Body of pancreas (tissue), 4 donors: ENCODE data around the gene SLC25A40. TPM values are rescaled to one million over a fixed set of nuclear protein-coding genes. Genes with fewer than 3 reads are reported as not detected.
"Not testable (repeated sequence)": the region's sequence is repeated elsewhere in the genome, so short reads cannot be mapped to it uniquely, and the experiment has no call there.

ENCODE experiments used
- ATAC-seq: fragments of 150-250 bp; one replicate; pipeline ENCODE4 v1.9.1; 2016
- DNase-seq, 4 donors: peaks; one replicate each; pipeline ENCODE4 v3.0.0-alpha.2; 2019
- H3K27ac ChIP-seq, 4 donors: fragments of 200-600 bp; sonication (generic); 1 replicate in 3 of 4; 2 replicates in 1 of 4; pipeline versions ENCODE4 v1.5.1 to v1.6.1; 2016 to 2019; ENCODE audit warnings: mild to moderate bottlenecking in 1 of 4, mixed read lengths in 1 of 4, moderate library complexity in 1 of 4
- H3K27me3 ChIP-seq, 2 donors: fragments of 200-600 bp; sonication (generic); one replicate each; pipeline ENCODE4 v1.6.0; 2016; ENCODE audit warnings: mild to moderate bottlenecking in 1 of 2
- H3K36me3 ChIP-seq, 2 donors: fragments of 200-600 bp; sonication (generic); replicated peaks in 1 of 2; 2 replicates each; pipeline ENCODE4 v1.5.1; 2016; ENCODE audit warnings: low read depth in 2 of 2; ENCODE audit not compliant: insufficient read depth in 1 of 2
- H3K4me1 ChIP-seq: fragments of 200-600 bp; sonication (generic); one replicate; pipeline ENCODE4 v1.6.0; 2016
- H3K4me3 ChIP-seq, 2 donors: fragments of 200-600 bp; sonication (generic); 1 replicate in 1 of 2; 2 replicates in 1 of 2; pipeline ENCODE4 v1.5.1; 2016 to 2019
- H3K9me3 ChIP-seq, 3 donors: fragments of 200-600 bp; sonication (generic); 1 replicate in 2 of 3; 2 replicates in 1 of 3; pipeline ENCODE4 v1.5.1; 2016
- POLR2A ChIP-seq, 3 donors: fragments of 450-650 bp; IDR thresholded peaks; one replicate each; pipeline ENCODE4 v1.6.1; 2016; ENCODE audit warnings: antibody characterized with exemption in 3 of 3, mild to moderate bottlenecking in 2 of 3
- WGBS, 2 donors: methylation state at CpG; one replicate each; pipeline ENCODE4 v1.1.5; 2017; 5-methylcytosine and 5-hydroxymethylcytosine counted together
- intact Hi-C: fragments of 100-400 bp; cut with DNase I; formaldehyde crosslinking; loops from one replicate; pipeline ENCODE4 v1.15.1; 2023
- total RNA-seq, 2 donors: library from RNA; depleted of rRNA; stranded (reverse); fragments of >200 nt; gene quantifications; one replicate each; pipeline ENCODE4 v1.1.0, GENCODE V29; 2016
- TF ChIP-seq, protein P1 (sequence below), 7 experiments: fragments of 450-650 bp in 4 of 7; fragments of 200-600 bp in 3 of 7; sonication (generic) in 3 of 7; IDR thresholded peaks; one replicate each; pipeline ENCODE4 v1.5.1; 2016 to 2019; ENCODE audit warnings: antibody characterized with exemption in 7 of 7

The SLC25A40 gene
- total RNA-seq, 2 donors from 2014 or later, result 11.2 to 33.3 TPM

GRCh38 chr7:87912121-87912520 is 36.0 kb upstream of the SLC25A40 start:
- TF ChIP-seq, protein P1, sequence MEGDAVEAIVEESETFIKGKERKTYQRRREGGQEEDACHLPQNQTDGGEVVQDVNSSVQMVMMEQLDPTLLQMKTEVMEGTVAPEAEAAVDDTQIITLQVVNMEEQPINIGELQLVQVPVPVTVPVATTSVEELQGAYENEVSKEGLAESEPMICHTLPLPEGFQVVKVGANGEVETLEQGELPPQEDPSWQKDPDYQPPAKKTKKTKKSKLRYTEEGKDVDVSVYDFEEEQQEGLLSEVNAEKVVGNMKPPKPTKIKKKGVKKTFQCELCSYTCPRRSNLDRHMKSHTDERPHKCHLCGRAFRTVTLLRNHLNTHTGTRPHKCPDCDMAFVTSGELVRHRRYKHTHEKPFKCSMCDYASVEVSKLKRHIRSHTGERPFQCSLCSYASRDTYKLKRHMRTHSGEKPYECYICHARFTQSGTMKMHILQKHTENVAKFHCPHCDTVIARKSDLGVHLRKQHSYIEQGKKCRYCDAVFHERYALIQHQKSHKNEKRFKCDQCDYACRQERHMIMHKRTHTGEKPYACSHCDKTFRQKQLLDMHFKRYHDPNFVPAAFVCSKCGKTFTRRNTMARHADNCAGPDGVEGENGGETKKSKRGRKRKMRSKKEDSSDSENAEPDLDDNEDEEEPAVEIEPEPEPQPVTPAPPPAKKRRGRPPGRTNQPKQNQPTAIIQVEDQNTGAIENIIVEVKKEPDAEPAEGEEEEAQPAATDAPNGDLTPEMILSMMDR (IDR thresholded peaks at IDR 0.05), result no peak
- TF ChIP-seq POLR2A (IDR thresholded peaks at IDR 0.05), result no peak
- Histone ChIP-seq H3K36me3 (no peaks in the 10 kb centered on the region), H3K4me1 (no peaks in the 10 kb centered on the region), H3K27me3 (no peaks in the 10 kb centered on the region), H3K27ac (no peak overlapping the region), H3K4me3 (no peak overlapping the region), H3K9me3 (no peaks in the 10 kb centered on the region)
- ATAC-seq (no peak), DNase-seq (no peak)
- whole genome bisulfite sequencing, 2 donors, result 84 to 88% methylated on average over 4 of the region's 4 CpGs
- intact Hi-C loops, result no loop called here

- DNase-seq, H3K9me3 ChIP-seq, H3K4me3 ChIP-seq, ATAC-seq, H3K4me1 ChIP-seq, H3K27me3 ChIP-seq, H3K36me3 ChIP-seq, intact Hi-C loops, H3K27ac ChIP-seq: not testable (repeated sequence)
- 93 to 94% methylated on average over 4 of the region's 4 CpGs for WGBS, 2 donors
Observed at GRCh38 chr7:87908814-87909213, 32.7 kb upstream of the SLC25A40 start.

GRCh38 chr7:87907136-87907906 is 31.2 kb upstream of the SLC25A40 start:
- DNase-seq, result not testable (repeated sequence)
- WGBS, 2 donors, result 84 to 97% methylated on average over 3 of the region's 3 CpGs

GRCh38 chr7:87899255-87899654 is 23.1 kb upstream of the SLC25A40 start:
- H3K4me3 ChIP-seq, result no peak overlapping the region
- TF ChIP-seq POLR2A (IDR thresholded peaks at IDR 0.05), result no peak
- TF ChIP-seq, protein P1 (IDR thresholded peaks at IDR 0.05), result no peak
- DNase-seq (no peak), ATAC-seq (no peak)
- intact Hi-C loops, result no loop called here
- H3K4me1 ChIP-seq, result no peaks in the 10 kb centered on the region
- no peaks in the 10 kb centered on the region for H3K9me3 ChIP-seq
- 88 to 100% methylated on average over 2 of the region's 2 CpGs for WGBS, 2 donors
- no peak overlapping the region for H3K27ac ChIP-seq
- H3K27me3 ChIP-seq, result no peaks in the 10 kb centered on the region
- no peaks in the 10 kb centered on the region for H3K36me3 ChIP-seq

More at GRCh38 chr7:87907136-87907906, 31.2 kb upstream of the SLC25A40 start:
- H3K36me3 ChIP-seq, ATAC-seq, H3K9me3 ChIP-seq, H3K27ac ChIP-seq, H3K27me3 ChIP-seq, intact Hi-C loops, H3K4me1 ChIP-seq, H3K4me3 ChIP-seq: not testable (repeated sequence)

DNA sequence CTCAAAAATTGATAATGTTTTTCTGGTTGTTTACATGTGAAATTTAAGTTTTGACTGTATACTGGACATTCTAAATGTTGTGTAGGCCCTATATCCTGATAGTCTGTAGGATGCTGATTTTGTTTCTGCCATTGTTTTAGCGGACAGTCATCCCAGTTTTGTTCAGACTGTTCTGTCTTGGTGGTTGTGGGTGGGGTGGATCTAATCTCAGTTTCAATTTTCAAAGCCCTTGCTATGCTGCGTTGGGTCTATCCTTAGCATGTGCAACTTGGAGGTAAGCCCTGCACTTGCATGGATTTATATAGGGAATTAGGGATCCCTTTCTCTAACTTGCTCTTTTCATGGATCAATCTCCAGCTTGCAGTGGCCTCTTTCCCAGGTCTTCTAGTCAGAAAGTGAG is 19.2 kb upstream of the SLC25A40 start:
- Histone ChIP-seq H3K4me1 (no peaks in the 10 kb centered on the region), H3K36me3 (no peaks in the 10 kb centered on the region), H3K27me3 (no peaks in the 10 kb centered on the region), H3K27ac (no peak overlapping the region), H3K9me3 (no peaks in the 10 kb centered on the region), H3K4me3 (no peak overlapping the region)
- DNase-seq (no peak), ATAC-seq (no peak)
- WGBS, 2 donors, result 94 to 100% methylated on average over 2 of the region's 2 CpGs
- TF ChIP-seq, protein P1 (IDR thresholded peaks at IDR 0.05), result no peak
- TF ChIP-seq POLR2A (IDR thresholded peaks at IDR 0.05), result no peak
- intact Hi-C loops, result no loop called here

DNA sequence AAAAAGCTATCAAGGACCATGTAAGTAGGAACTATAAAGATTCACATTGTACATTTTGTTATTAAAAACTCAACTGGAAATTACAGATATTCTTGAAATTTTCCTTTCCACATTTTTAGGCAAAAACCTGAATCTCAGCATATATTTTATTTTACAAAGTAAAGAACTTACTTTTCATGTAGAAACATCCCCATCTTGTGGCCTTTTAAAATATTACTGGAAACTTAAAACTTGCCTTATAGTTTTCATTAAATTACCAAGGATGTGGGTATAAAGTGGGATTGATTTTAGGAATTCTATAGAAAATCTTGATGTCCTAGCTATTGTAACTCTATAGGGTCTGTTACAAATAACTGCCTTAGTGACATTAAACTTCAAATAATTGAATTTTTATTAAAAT is 10.7 kb upstream of the SLC25A40 start:
- ATAC-seq (no peak), DNase-seq (no peak)
- peaks cover 0 to 6% of the 10 kb centered on the region in 2 donors for H3K36me3 ChIP-seq
- no peak overlapping the region for H3K27ac ChIP-seq
- H3K27me3 ChIP-seq, result no peaks in the 10 kb centered on the region
- no peak for TF ChIP-seq POLR2A (IDR thresholded peaks at IDR 0.05)
- TF ChIP-seq, protein P1 (IDR thresholded peaks at IDR 0.05), result peak in 6 of 7 experiments; percentile 23 to 62 (median 48)
- no peak overlapping the region for H3K4me3 ChIP-seq
- no peaks in the 10 kb centered on the region for H3K9me3 ChIP-seq
- intact Hi-C loops, result loop anchor here (10.0 kb wide), 1 partner anchor 82 kb away; no protein-coding TSS in a partner anchor
- H3K4me1 ChIP-seq, result no peaks in the 10 kb centered on the region
